WTC11 (cell line): ENCODE measurements around the gene DNAJC3.

Experiments used
- EMX1 ChIP-seq: fragments of 250-450 bp; sonication (Bioruptor Pico); IDR thresholded peaks from 2 replicates; pipeline ENCODE4 v1.8.0; 2021; ENCODE audit warnings: mild to moderate bottlenecking
- ESRRA ChIP-seq: sonication (generic); formaldehyde crosslinking; IDR thresholded peaks from 2 replicates; pipeline ENCODE4 v1.8.1; 2022; ENCODE audit warnings: mild to moderate bottlenecking, missing genetic modification reagents, borderline replicate concordance
- FOXK1 ChIP-seq: sonication (generic); formaldehyde crosslinking; IDR thresholded peaks from 2 replicates; pipeline ENCODE4 v1.8.0; 2022; ENCODE audit warnings: mild to moderate bottlenecking, moderate library complexity, missing genetic modification reagents
- NFATC4 ChIP-seq: fragments of 250-450 bp; sonication (Bioruptor Pico); IDR thresholded peaks from 2 replicates; pipeline ENCODE4 v1.9.0; 2021; ENCODE audit warnings: mild to moderate bottlenecking
- NFYB ChIP-seq: sonication (generic); formaldehyde crosslinking; conservative IDR thresholded peaks from 2 replicates; pipeline ENCODE4 v1.8.0; 2022; ENCODE audit warnings: low read depth, missing genetic modification reagents
- RELA ChIP-seq: sonication (generic); formaldehyde crosslinking; IDR thresholded peaks from 2 replicates; pipeline ENCODE4 v1.8.1; 2022; ENCODE audit warnings: missing genetic modification reagents, mild to moderate bottlenecking, borderline replicate concordance
- TF ChIP-seq, protein P1 (sequence below): fragments of 200-600 bp; IDR thresholded peaks from 2 replicates; pipeline ENCODE4 v1.8.0; 2022; ENCODE audit warnings: antibody characterized with exemption
- TF ChIP-seq, protein P2 (sequence below): sonication (generic); formaldehyde crosslinking; IDR thresholded peaks from 2 replicates; pipeline ENCODE4 v1.8.1; 2022; ENCODE audit warnings: mild to moderate bottlenecking, missing genetic modification reagents, moderate library complexity, borderline replicate concordance

DNA sequence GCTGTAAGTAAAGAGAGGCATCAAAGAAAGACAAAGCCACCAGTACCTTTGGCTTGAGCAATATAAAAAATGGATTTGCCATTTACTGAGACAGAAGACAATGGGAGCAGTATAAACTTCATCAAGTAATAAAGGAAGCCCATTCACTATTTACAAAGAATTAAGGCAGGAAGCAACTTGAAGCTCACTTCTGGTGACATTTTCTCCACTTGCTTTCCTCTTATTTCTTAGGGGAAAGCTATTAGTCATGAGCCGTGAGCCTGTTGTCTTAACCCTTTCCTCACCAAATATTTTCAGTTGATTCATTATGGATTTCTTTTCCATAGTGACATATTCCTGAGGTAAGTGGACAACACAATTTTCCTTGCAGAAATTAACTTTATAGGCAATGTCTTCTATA lies 156.8 kb downstream of the DNAJC3 start:
- TF ChIP-seq, protein P1, sequence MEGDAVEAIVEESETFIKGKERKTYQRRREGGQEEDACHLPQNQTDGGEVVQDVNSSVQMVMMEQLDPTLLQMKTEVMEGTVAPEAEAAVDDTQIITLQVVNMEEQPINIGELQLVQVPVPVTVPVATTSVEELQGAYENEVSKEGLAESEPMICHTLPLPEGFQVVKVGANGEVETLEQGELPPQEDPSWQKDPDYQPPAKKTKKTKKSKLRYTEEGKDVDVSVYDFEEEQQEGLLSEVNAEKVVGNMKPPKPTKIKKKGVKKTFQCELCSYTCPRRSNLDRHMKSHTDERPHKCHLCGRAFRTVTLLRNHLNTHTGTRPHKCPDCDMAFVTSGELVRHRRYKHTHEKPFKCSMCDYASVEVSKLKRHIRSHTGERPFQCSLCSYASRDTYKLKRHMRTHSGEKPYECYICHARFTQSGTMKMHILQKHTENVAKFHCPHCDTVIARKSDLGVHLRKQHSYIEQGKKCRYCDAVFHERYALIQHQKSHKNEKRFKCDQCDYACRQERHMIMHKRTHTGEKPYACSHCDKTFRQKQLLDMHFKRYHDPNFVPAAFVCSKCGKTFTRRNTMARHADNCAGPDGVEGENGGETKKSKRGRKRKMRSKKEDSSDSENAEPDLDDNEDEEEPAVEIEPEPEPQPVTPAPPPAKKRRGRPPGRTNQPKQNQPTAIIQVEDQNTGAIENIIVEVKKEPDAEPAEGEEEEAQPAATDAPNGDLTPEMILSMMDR, result no peak
- TF ChIP-seq ESRRA (CRISPR knock-in tag), result no peak
- no peak for TF ChIP-seq EMX1 (CRISPR knock-in tag)
- TF ChIP-seq FOXK1 (CRISPR knock-in tag), result no peak
- no peak for TF ChIP-seq NFYB
- TF ChIP-seq RELA (CRISPR knock-in tag), result no peak
- no peak for TF ChIP-seq NFATC4
- TF ChIP-seq, protein P2, sequence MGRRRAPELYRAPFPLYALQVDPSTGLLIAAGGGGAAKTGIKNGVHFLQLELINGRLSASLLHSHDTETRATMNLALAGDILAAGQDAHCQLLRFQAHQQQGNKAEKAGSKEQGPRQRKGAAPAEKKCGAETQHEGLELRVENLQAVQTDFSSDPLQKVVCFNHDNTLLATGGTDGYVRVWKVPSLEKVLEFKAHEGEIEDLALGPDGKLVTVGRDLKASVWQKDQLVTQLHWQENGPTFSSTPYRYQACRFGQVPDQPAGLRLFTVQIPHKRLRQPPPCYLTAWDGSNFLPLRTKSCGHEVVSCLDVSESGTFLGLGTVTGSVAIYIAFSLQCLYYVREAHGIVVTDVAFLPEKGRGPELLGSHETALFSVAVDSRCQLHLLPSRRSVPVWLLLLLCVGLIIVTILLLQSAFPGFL (CRISPR knock-in tag), result no peak
